Neural cell (in vitro differentiated cells): ENCODE data around the gene NSF. TPM values are rescaled to one million over a fixed set of nuclear protein-coding genes. Genes with fewer than 3 reads are reported as not detected.

ENCODE experiments used
- H2AFZ ChIP-seq: fragments of 200-600, 300-800 bp; sonication (generic), shearing (Covaris generic); 2 replicates; pipeline ENCODE4 v1.6.0; 2014; ENCODE audit warnings: low read depth, mild to moderate bottlenecking, antibody characterized with exemption, low read length, moderate library complexity
- H3F3A ChIP-seq: fragments of 200-600 bp; shearing (Covaris generic); 2 replicates; pipeline ENCODE4 v1.6.1; 2016; ENCODE audit warnings: mild to moderate bottlenecking, moderate library complexity, mixed read lengths, antibody characterized with exemption, low read length; ENCODE audit not compliant: insufficient read depth, poor library complexity, severe bottlenecking
- H3K27ac ChIP-seq: fragments of 200-600, 300-800 bp; sonication (generic), shearing (Covaris generic); 2 replicates; pipeline ENCODE4 v1.5.1; 2014; ENCODE audit warnings: mild to moderate bottlenecking, low read length, moderate library complexity
- H3K27me3 ChIP-seq: fragments of 300-800, 200-600 bp; sonication (generic), shearing (Covaris generic); 2 replicates; pipeline ENCODE4 v1.6.0; 2014; ENCODE audit warnings: mild to moderate bottlenecking, low read depth, low read length, moderate library complexity; ENCODE audit not compliant: insufficient read depth
- H3K36me3 ChIP-seq: fragments of 300-800, 200-600 bp; sonication (generic), shearing (Covaris generic); 2 replicates; pipeline ENCODE4 v1.5.1; 2014; ENCODE audit warnings: mild to moderate bottlenecking, antibody characterized with exemption, low read length, moderate library complexity; ENCODE audit not compliant: insufficient read depth
- H3K4me2 ChIP-seq: fragments of 300-800, 200-600 bp; sonication (generic), shearing (Covaris generic); 2 replicates; pipeline ENCODE4 v1.6.0; 2014; ENCODE audit warnings: mild to moderate bottlenecking, low read length
- H3K4me3 ChIP-seq: fragments of 300-800, 200-600 bp; sonication (generic), shearing (Covaris generic); 2 replicates; pipeline ENCODE4 v1.5.1; 2014; ENCODE audit warnings: mild to moderate bottlenecking, low read length, moderate library complexity
- H3K79me2 ChIP-seq: fragments of 200-600 bp; shearing (Covaris generic); replicated peaks from 2 replicates; pipeline ENCODE4 v1.6.0; 2014; ENCODE audit warnings: mild to moderate bottlenecking, low read length, moderate library complexity; ENCODE audit not compliant: insufficient read depth
- H3K9ac ChIP-seq: fragments of 300-800, 200-600 bp; sonication (generic), shearing (Covaris generic); 2 replicates; pipeline ENCODE4 v1.6.1; 2016; ENCODE audit warnings: mild to moderate bottlenecking, low read length, mixed read lengths
- H3K9me2 ChIP-seq: fragments of 200-600 bp; shearing (Covaris generic); 2 replicates; pipeline ENCODE4 v1.6.1; 2016; ENCODE audit warnings: mild to moderate bottlenecking, low read length, mixed read lengths; ENCODE audit not compliant: insufficient read depth
- H3K9me3 ChIP-seq: fragments of 200-600, 300-800 bp; sonication (generic), shearing (Covaris generic); 2 replicates; pipeline ENCODE4 v1.6.1; 2016; ENCODE audit warnings: mild to moderate bottlenecking, mixed run types, low read length, moderate library complexity, mixed read lengths
- H4K20me1 ChIP-seq: fragments of 200-600 bp; shearing (Covaris generic); 2 replicates; pipeline ENCODE4 v1.6.1; 2016; ENCODE audit warnings: mild to moderate bottlenecking, mixed run types; ENCODE audit not compliant: insufficient read depth
- CTCF ChIP-seq: fragments of 450-650 bp; IDR thresholded peaks from 2 replicates; pipeline ENCODE4 v1.5.1; 2014; ENCODE audit warnings: antibody characterized with exemption, mild to moderate bottlenecking, moderate library complexity; ENCODE audit not compliant: poor library complexity, severe bottlenecking
- EP300 ChIP-seq: fragments of 450-650 bp; conservative IDR thresholded peaks from 2 replicates; pipeline ENCODE4 v1.6.1; 2014; ENCODE audit warnings: antibody characterized with exemption, mild to moderate bottlenecking, moderate library complexity; ENCODE audit not compliant: poor library complexity, severe bottlenecking
- EZH2 ChIP-seq: fragments of 200-600, 300-800 bp; shearing (Covaris generic), sonication (generic); IDR thresholded peaks from 2 replicates; pipeline ENCODE4 v1.6.1; 2014; ENCODE audit warnings: antibody characterized with exemption, low read length, borderline replicate concordance, mild to moderate bottlenecking; ENCODE audit not compliant: insufficient read depth, poor library complexity, severe bottlenecking
- MXI1 ChIP-seq: fragments of 450-650 bp; conservative IDR thresholded peaks from 2 replicates; pipeline ENCODE4 v1.6.1; 2014; ENCODE audit warnings: antibody characterized with exemption, mild to moderate bottlenecking; ENCODE audit not compliant: poor library complexity, severe bottlenecking
- POLR2AphosphoS5 ChIP-seq: IDR thresholded peaks from 2 replicates; pipeline ENCODE4 v1.6.1; 2012
- RAD21 ChIP-seq: fragments of 450-650 bp; conservative IDR thresholded peaks from 2 replicates; pipeline ENCODE4 v1.6.1; 2014; ENCODE audit warnings: antibody characterized with exemption, mild to moderate bottlenecking, moderate library complexity
- REST ChIP-seq: IDR thresholded peaks from 2 replicates; pipeline ENCODE4 v1.6.1; 2012; ENCODE audit warnings: borderline replicate concordance
- SMC3 ChIP-seq: fragments of 450-650 bp; conservative IDR thresholded peaks from 2 replicates; pipeline ENCODE4 v1.6.1; 2014; ENCODE audit warnings: antibody characterized with exemption, mild to moderate bottlenecking, moderate library complexity; ENCODE audit not compliant: poor library complexity
- TAF1 ChIP-seq: IDR thresholded peaks from 2 replicates; pipeline ENCODE4 v1.6.1; 2012; ENCODE audit warnings: low read depth
- polyA plus RNA-seq: library from polyadenylated mRNA; depleted of rRNA; stranded (reverse); fragments of >200 nt; gene quantifications from 2 replicates; pipeline ENCODE4 v1.2.3, GENCODE V29; 2014

NSF gene
- polyA plus RNA-seq, 1 donor from 2014 or later = 98.6 TPM

- H3K27ac ChIP-seq = no peak overlapping the region
- TF ChIP-seq RAD21 = no peak
- TF ChIP-seq EZH2 = no peak
- no peak for TF ChIP-seq REST
- TF ChIP-seq TAF1 = no peak
- no peak for TF ChIP-seq EP300
- TF ChIP-seq CTCF = no peak
- no peak for TF ChIP-seq MXI1
- TF ChIP-seq POLR2AphosphoS5 = no peak
- TF ChIP-seq SMC3 = no peak
These were observed 189.5 kb downstream of the NSF start for GRCh38 chr17:46780003-46780373.

GRCh38 chr17:46782250-46782953 lies 191.9 kb downstream of the NSF start:
- Histone ChIP-seq H3K27ac (no peak overlapping the region), H3K27me3 (no peaks in the 10 kb centered on the region), H3K79me2 (no peaks in the 10 kb centered on the region), H3F3A (no peaks in the 10 kb centered on the region), H3K4me2 (no peak overlapping the region), H3K36me3 (no peaks in the 10 kb centered on the region), H3K9me2 (no peaks in the 10 kb centered on the region), H3K4me3 (no peak overlapping the region), H2AFZ (no peak overlapping the region), H3K9ac (no peak overlapping the region), H3K9me3 (no peaks in the 10 kb centered on the region), H4K20me1 (no peaks in the 10 kb centered on the region)
- no peak for TF ChIP-seq MXI1
- TF ChIP-seq EZH2 = no peak
- peak; percentile 41 for TF ChIP-seq CTCF
- no peak for TF ChIP-seq SMC3
- TF ChIP-seq TAF1 = no peak
- TF ChIP-seq RAD21 = no peak
- TF ChIP-seq POLR2AphosphoS5 = no peak
- no peak for TF ChIP-seq REST

More at GRCh38 chr17:46780003-46780373, 189.5 kb downstream of the NSF start:
- Histone ChIP-seq H3K36me3 (no peaks in the 10 kb centered on the region), H2AFZ (no peak overlapping the region), H3K9me2 (no peaks in the 10 kb centered on the region), H3K27me3 (no peaks in the 10 kb centered on the region), H3K79me2 (no peaks in the 10 kb centered on the region), H3K4me3 (no peak overlapping the region), H3K9ac (no peak overlapping the region), H3K4me2 (no peak overlapping the region), H4K20me1 (no peaks in the 10 kb centered on the region), H3K9me3 (no peaks in the 10 kb centered on the region), H3F3A (no peaks in the 10 kb centered on the region)
